CD4-positive, alpha-beta T cell (primary cell): ENCODE results near the gene NSD2. TPM values are rescaled to one million over a fixed set of nuclear protein-coding genes. Genes with fewer than 3 reads are reported as not detected.
A peak's percentile ranks its signal among the peaks of the same experiment; 100 is the strongest.

Experiments
- ATAC-seq: fragments of 200-7000 bp; cut with Tn5 transposase; one replicate; pipeline ENCODE4 v1.10.0; 2022; ENCODE audit warnings: mild to moderate bottlenecking; ENCODE audit not compliant: poor library complexity
- CTCF ChIA-PET: fragments of 350-600 bp; sonication (Branson Sonifier 250); formaldehyde crosslinking; loops from one replicate; lab custom pipeline; 2021; ENCODE audit warnings: antibody characterized with exemption, inconsistent platforms; lab: Charles Lee
- POLR2A ChIA-PET: fragments of 350-600 bp; sonication (Branson Sonifier 250); formaldehyde crosslinking; loops from one replicate; lab custom pipeline; 2021; ENCODE audit warnings: antibody characterized with exemption, inconsistent platforms; lab: Charles Lee
- DNase-seq, 14 experiments: peaks; one replicate each; pipeline ENCODE4 v3.0.0-alpha.2; 2013 to 2020; ENCODE audit warnings: mixed read lengths in 2 of 14
- H3K27ac ChIP-seq, 2 donors: one replicate each; pipeline versions ENCODE4 v1.5.1 to v1.7.0; 2013; ENCODE audit warnings: low read length in 2 of 2, low read depth in 1 of 2, mild to moderate bottlenecking in 1 of 2
- H3K27me3 ChIP-seq, 2 experiments: 1 replicate in 1 of 2; 2 replicates in 1 of 2; pipeline versions ENCODE4 v1.6.1 to v1.7.0; 2013; ENCODE audit warnings: low read length in 2 of 2, control low read depth in 1 of 2, mild to moderate bottlenecking in 1 of 2, moderate library complexity in 1 of 2; ENCODE audit not compliant: insufficient read depth in 2 of 2, control insufficient read depth in 1 of 2
- H3K36me3 ChIP-seq: one replicate; pipeline ENCODE4 v1.6.1; 2013; ENCODE audit warnings: low read length, control low read depth; ENCODE audit not compliant: insufficient read depth
- H3K4me1 ChIP-seq: one replicate; pipeline ENCODE4 v1.6.1; 2013; ENCODE audit warnings: low read length, control low read depth; ENCODE audit not compliant: insufficient read depth
- H3K4me3 ChIP-seq: one replicate; pipeline ENCODE4 v1.5.1; 2013; ENCODE audit warnings: mild to moderate bottlenecking, low read length, moderate library complexity
- H3K9me3 ChIP-seq, 2 experiments: 1 replicate in 1 of 2; 2 replicates in 1 of 2; pipeline versions ENCODE4 v1.6.1 to v1.7.0; 2013; ENCODE audit warnings: low read length in 2 of 2, mild to moderate bottlenecking in 2 of 2, control low read depth in 1 of 2, moderate library complexity in 1 of 2; ENCODE audit not compliant: control insufficient read depth in 1 of 2, insufficient read depth in 1 of 2
- H3K27ac Mint-ChIP-seq: one replicate; pipeline ENCODE4 v1.8.0; 2020; ENCODE audit warnings: mixed read lengths
- H3K27me3 Mint-ChIP-seq: one replicate; pipeline ENCODE4 v1.8.0; 2021; ENCODE audit warnings: mixed read lengths
- H3K36me3 Mint-ChIP-seq: one replicate; pipeline ENCODE4 v1.8.0; 2021; ENCODE audit warnings: low read depth, mixed read lengths
- H3K4me1 Mint-ChIP-seq: one replicate; pipeline ENCODE4 v1.8.0; 2021; ENCODE audit warnings: low read depth, mixed read lengths
- H3K4me3 Mint-ChIP-seq: one replicate; pipeline ENCODE4 v1.8.0; 2020; ENCODE audit warnings: mild to moderate bottlenecking, mixed read lengths
- H3K9me3 Mint-ChIP-seq: one replicate; pipeline ENCODE4 v1.8.0; 2020; ENCODE audit warnings: mixed read lengths
- intact Hi-C, 2 experiments: fragments of 100-400 bp; cut with DNase I in 1 of 2; cut with micrococcal nuclease in 1 of 2; formaldehyde crosslinking; loops; one replicate each; pipeline versions ENCODE4 v1.15.1 to v1.9.0; 2023 to 2025; cut with DNase I, micrococcal nuclease
- total RNA-seq, 174 experiments: library from RNA in 2 of 174; stranded (reverse) in 2 of 174; gene quantifications; one replicate each; pipeline ENCODE4 v1.2.3 and lab custom pipeline; 2021 to 2026
- TF ChIP-seq, protein P1 (sequence below): fragments of 200-600 bp; IDR thresholded peaks from one replicate; pipeline ENCODE4 v1.8.0; 2022; ENCODE audit warnings: antibody characterized with exemption, mild to moderate bottlenecking

The NSD2 gene
- total RNA-seq, 2 experiments from 2014 or later = 42.4 to 45.8 TPM

DNA sequence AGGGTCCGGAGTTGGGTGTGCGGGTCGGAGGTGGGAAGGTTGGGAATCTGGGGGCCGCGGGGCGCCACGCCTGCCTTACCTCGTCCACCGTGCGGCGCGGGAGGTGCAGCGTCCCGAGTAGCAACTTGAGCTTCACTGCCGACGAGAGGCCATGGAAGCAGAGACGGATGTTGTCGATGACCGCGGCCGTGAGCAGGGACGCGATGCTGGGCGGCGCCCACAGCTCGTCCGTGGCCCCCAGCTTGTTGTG, 137.4 kb downstream of the NSD2 start:
- DNase-seq (no peak), ATAC-seq (peak; percentile 10)
- H3K9me3 Mint-ChIP-seq = no peaks in the 10 kb centered on the region
- H3K27ac Mint-ChIP-seq = peak overlapping the region; percentile 95
- Histone ChIP-seq H3K27ac (peak overlapping the region; percentile 97 to 99), H3K36me3 (peaks cover 12% of the 10 kb centered on the region), H3K4me3 (peak overlapping the region; percentile 87), H3K27me3 (no peaks in the 10 kb centered on the region), H3K4me1 (peaks cover 31% of the 10 kb centered on the region), H3K9me3 (no peaks in the 10 kb centered on the region)
- H3K4me1 Mint-ChIP-seq = peaks cover 39% of the 10 kb centered on the region
- peak overlapping the region; percentile 98 for H3K4me3 Mint-ChIP-seq
- CTCF ChIA-PET = interaction anchor here (1.2 kb wide), 1 partner anchor 301 kb away, joined by 3 read pairs; no protein-coding TSS in a partner anchor
- H3K36me3 Mint-ChIP-seq = peaks cover 45% of the 10 kb centered on the region
- TF ChIP-seq, protein P1, sequence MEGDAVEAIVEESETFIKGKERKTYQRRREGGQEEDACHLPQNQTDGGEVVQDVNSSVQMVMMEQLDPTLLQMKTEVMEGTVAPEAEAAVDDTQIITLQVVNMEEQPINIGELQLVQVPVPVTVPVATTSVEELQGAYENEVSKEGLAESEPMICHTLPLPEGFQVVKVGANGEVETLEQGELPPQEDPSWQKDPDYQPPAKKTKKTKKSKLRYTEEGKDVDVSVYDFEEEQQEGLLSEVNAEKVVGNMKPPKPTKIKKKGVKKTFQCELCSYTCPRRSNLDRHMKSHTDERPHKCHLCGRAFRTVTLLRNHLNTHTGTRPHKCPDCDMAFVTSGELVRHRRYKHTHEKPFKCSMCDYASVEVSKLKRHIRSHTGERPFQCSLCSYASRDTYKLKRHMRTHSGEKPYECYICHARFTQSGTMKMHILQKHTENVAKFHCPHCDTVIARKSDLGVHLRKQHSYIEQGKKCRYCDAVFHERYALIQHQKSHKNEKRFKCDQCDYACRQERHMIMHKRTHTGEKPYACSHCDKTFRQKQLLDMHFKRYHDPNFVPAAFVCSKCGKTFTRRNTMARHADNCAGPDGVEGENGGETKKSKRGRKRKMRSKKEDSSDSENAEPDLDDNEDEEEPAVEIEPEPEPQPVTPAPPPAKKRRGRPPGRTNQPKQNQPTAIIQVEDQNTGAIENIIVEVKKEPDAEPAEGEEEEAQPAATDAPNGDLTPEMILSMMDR = no peak
- POLR2A ChIA-PET = interaction anchor here (0.5 to 2.2 kb wide), 11 partner anchors 13 to 1076 kb away, joined by 3 to 10 read pairs (median 4); partner anchors contain the start of genes FAM193A, FAM53A, GAK and MXD4
- H3K27me3 Mint-ChIP-seq = no peaks in the 10 kb centered on the region
- intact Hi-C loops = loop anchor here in 1 of 2 experiments (1.0 to 10.0 kb wide), 10 partner anchors 33 to 1334 kb away; partner anchors contain the start of genes ATP5ME, CFAP99, GRK4 and HTT

DNA sequence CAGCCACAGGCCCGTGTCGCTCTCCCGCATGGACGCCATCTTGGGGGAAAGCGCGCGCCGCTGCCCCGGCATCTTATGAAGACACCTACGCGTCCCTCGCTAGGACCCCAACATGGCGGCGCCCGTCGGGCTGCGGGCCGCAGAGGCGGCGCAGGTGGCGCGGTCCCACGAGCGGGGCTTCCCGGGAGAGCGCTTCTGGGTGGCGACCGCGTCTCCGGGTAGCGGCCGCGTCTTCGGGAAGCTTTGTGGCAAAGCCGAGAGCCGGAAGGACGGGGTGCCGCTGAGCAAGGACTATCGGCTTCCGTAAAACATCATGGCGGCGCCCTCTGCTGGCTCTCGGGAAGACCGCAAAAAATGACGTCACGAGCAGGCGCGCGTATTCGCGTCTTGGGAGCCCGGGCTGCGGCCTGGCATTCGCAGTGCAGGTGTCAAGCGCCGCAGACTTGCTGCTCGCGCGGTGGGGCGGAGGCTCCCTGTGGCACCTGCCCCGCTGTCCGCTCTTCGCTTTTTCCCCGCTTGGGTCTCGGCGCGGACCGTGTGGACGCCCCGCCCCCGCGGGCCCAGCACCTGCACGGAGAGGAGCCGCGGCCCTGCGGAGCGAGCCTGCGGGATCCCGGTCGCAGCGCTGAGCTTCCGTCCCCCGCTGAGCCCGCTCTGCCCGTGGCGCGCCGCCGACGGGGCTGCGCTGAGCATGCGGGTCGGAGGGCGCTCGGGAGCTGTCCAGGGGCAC, 137.9 kb downstream of the NSD2 start, which contains the start of gene NELFA:
NELFA (minus strand) TSS at position 54 of the 730 bp plus-strand sequence; CDS start at position 39, 15 bp downstream.
- no peaks in the 10 kb centered on the region for H3K9me3 Mint-ChIP-seq
- peak; percentile 79 for ATAC-seq
- ChIA-PET CTCF (interaction anchor here (1.1 to 1.2 kb wide), 2 partner anchors 301 to 410 kb away, joined by 3 read pairs; partner anchors contain the start of gene CFAP99), POLR2A (interaction anchor here (0.5 to 2.2 kb wide), 20 partner anchors 9 to 1077 kb away, joined by 3 to 10 read pairs (median 4); partner anchors contain the start of genes FAM193A, FAM53A, GAK and HAUS3)
- Histone ChIP-seq H3K4me3 (peak within 1 kb of the TSS; percentile 87), H3K27me3 (no peaks in the 10 kb centered on the region), H3K4me1 (peaks cover 31% of the 10 kb centered on the region), H3K36me3 (peaks cover 9% of the 10 kb centered on the region), H3K27ac (peak within 1 kb of the TSS; percentile 97 to 99), H3K9me3 (no peaks in the 10 kb centered on the region)
- intact Hi-C loops = loop anchor here in 1 of 2 experiments (1.0 to 10.0 kb wide), 10 partner anchors 32 to 1334 kb away; partner anchors contain the start of genes ATP5ME, CFAP99, GRK4 and HTT
- peak; percentile 93 to 98 (median 95) for DNase-seq
- H3K4me3 Mint-ChIP-seq = peak within 1 kb of the TSS; percentile 98
- TF ChIP-seq, protein P1 = no peak
- peaks cover 43% of the 10 kb centered on the region for H3K36me3 Mint-ChIP-seq
- no peaks in the 10 kb centered on the region for H3K27me3 Mint-ChIP-seq
- H3K4me1 Mint-ChIP-seq = peaks cover 39% of the 10 kb centered on the region
- peak within 1 kb of the TSS; percentile 95 for H3K27ac Mint-ChIP-seq

DNA sequence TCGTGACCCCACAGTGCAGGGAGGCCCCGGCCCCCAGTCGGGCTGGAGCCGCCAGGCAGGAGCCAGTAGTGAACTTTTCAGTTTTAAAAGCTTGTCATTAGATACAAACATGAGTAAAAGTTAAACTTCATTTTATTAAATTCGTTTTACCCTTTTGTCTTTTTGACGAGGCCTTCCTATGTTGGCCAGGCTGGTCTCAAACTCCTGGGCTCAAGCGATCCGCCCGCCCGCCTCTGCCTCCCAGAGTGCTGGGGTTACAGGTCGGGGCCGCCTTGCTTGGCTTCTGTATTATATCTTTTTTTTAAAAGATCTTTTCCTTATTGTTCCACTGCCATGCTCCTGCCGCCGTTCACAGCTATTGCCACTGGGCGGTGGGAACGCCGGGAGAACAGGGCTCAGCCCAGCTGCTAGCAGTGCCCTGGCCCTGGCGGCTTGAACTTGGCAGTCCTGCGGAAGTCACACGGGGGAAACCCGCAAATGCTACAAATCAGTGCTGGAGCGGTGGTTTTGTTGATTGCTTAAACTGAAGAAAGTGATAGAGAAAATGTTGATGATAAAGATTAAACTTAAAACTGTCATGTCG, 138.5 kb downstream of the NSD2 start:
- H3K27me3 ChIP-seq = no peaks in the 10 kb centered on the region
- peaks cover 8% of the 10 kb centered on the region for H3K36me3 ChIP-seq
- Mint-ChIP-seq H3K4me3 (peak overlapping the region; percentile 98), H3K4me1 (peaks cover 39% of the 10 kb centered on the region), H3K27ac (peak overlapping the region; percentile 95), H3K36me3 (peaks cover 40% of the 10 kb centered on the region), H3K27me3 (no peaks in the 10 kb centered on the region), H3K9me3 (no peaks in the 10 kb centered on the region)
- H3K27ac ChIP-seq = peak overlapping the region; percentile 84 to 99
- no peaks in the 10 kb centered on the region for H3K9me3 ChIP-seq
- intact Hi-C loops = loop anchor here in 1 of 2 experiments (2.0 to 10.0 kb wide), 9 partner anchors 137 to 1335 kb away; partner anchors contain the start of genes ATP5ME, CFAP99, GRK4 and HTT
- H3K4me3 ChIP-seq = peak overlapping the region; percentile 87
- ATAC-seq (peak; percentile 19), DNase-seq (peak; percentile 17 to 85 (median 46))
- ChIA-PET CTCF (interaction anchor here (1.1 kb wide), 1 partner anchor 409 kb away, joined by 3 read pairs; the partner anchor contains the start of gene CFAP99), POLR2A (interaction anchor here (0.8 to 2.2 kb wide), 16 partner anchors 9 to 1078 kb away, joined by 3 to 10 read pairs (median 4); partner anchors contain the start of genes FAM193A, FAM53A, GAK and HAUS3)
- TF ChIP-seq, protein P1 = peak; percentile 5
- H3K4me1 ChIP-seq = peaks cover 31% of the 10 kb centered on the region
